ENCODE results near the gene RACGAP1. TPM values are rescaled to one million over a fixed set of nuclear protein-coding genes. Genes with fewer than 3 reads are reported as not detected.
A peak's percentile ranks its signal among the peaks of the same experiment; 100 is the strongest.

Gene RACGAP1
- total RNA-seq, 2 experiments from 2014 or later: 145 to 152 TPM

DNA sequence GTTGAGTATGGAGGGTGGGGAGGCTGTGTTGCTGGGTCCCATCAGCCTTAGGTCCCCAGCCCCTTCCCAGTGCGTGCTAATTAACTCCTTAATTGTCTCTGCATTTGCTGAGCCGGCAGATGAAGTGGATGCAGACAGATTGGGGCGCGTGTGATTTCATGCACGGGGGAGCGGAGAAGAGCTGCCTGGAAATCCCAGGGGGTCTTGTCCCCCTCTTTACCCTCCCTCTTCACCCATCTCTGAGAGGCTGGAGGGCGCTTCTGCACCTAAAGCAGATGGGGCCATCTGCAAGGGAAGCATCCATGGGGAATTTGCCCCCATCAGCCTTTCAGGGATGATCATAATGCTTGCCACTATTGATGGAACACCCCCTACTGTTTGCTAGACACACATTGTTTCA is 27.7 kb upstream of the RACGAP1 start:
- H3K27me3 Mint-ChIP-seq: peaks cover 56% of the 10 kb centered on the region
- H3K4me1 Mint-ChIP-seq (ENCODE audit: low read depth): peaks cover 16% of the 10 kb centered on the region
- ChIA-PET POLR2A (no interaction called here), CTCF (interaction anchor here (0.7 to 5.2 kb wide), 5 partner anchors 13 to 107 kb away, joined by 3 to 197 read pairs (median 10); no protein-coding TSS in a partner anchor)
- H3K4me3 Mint-ChIP-seq: no peak overlapping the region
- no peaks in the 10 kb centered on the region for H3K36me3 Mint-ChIP-seq
- H3K9me3 Mint-ChIP-seq: no peaks in the 10 kb centered on the region
- intact Hi-C loops (cut with micrococcal nuclease): no loop called here
- DNase-seq: no peak
- no peak overlapping the region for H3K27ac Mint-ChIP-seq

DNA sequence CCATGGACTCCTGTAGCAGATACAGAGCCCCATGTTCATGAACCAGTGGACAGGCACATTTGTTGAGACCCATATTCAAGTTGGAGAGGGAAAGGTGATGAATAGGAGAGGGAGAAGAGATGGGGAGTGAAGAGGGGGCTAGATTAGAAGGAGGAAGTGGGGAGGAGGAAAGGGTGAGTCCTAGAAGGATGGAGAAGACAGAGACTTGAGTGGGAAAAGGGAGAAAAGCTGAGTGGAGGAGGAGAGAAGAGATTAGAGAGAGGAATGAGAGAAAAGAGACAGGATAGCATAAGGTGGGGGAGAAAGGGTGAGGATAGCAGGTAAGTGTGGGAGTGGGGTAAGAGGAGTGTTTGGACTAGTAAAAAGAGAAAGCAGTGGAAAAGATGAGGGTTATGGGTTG is 27.2 kb upstream of the RACGAP1 start:
- intact Hi-C loops (cut with micrococcal nuclease): no loop called here
- CTCF ChIA-PET: interaction anchor here (1.2 to 5.2 kb wide), 3 partner anchors 12 to 86 kb away, joined by 4 to 197 read pairs (median 10); no protein-coding TSS in a partner anchor

DNA sequence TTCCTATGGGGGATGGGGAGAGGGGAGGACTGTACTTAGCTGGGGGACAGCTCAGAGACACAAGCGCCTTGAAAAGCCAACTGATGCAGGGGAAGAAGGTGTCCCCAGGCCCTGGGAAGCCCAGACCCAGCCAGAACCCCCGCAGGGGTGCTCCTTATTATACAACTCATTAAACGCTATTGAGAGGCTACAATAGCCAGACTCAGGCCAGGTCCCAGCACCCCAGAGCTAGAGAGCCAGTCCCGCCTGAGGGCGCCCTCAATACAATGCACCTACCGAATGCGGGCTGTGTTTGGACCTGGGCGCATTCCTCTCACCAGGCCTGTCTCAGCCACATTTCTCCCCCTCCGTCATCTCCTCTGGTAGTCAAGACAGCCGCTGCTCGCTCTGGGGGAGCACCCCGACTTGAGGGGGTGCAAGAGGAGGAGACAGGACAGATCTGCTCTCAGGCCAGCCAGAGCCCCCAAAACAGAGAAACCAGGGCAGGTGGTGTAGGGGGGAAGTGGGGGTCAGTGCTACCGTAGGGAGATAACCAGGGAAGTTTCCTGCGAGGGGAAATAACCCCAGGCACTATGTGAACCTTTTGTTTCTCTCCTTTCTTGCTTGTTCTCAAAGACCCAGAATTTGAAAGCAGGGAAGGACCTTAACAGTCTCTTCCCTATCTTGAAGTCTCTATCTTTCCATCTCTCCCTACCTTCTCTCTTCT is 26.0 kb upstream of the RACGAP1 start:
- Mint-ChIP-seq H3K4me3 (no peak overlapping the region), H3K36me3 (no peaks in the 10 kb centered on the region), H3K27ac (no peak overlapping the region), H3K27me3 (peaks cover 47% of the 10 kb centered on the region), H3K9me3 (no peaks in the 10 kb centered on the region), H3K4me1 (ENCODE audit: low read depth) (peaks cover 8% of the 10 kb centered on the region)
- ChIA-PET CTCF (interaction anchor here (0.9 to 3.4 kb wide), 2 partner anchors 12 to 19 kb away, joined by 4 to 22 read pairs; no protein-coding TSS in a partner anchor), POLR2A (no interaction called here)
- intact Hi-C loops (cut with micrococcal nuclease): no loop called here
- no peak for DNase-seq

More for the DNA sequence above, 27.2 kb upstream of the RACGAP1 start:
- H3K9me3 Mint-ChIP-seq: no peaks in the 10 kb centered on the region
- H3K4me3 Mint-ChIP-seq: no peak overlapping the region
- peaks cover 56% of the 10 kb centered on the region for H3K27me3 Mint-ChIP-seq
- POLR2A ChIA-PET: no interaction called here
- no peak for DNase-seq
- peaks cover 16% of the 10 kb centered on the region for H3K4me1 Mint-ChIP-seq (ENCODE audit: low read depth)
- H3K36me3 Mint-ChIP-seq: no peaks in the 10 kb centered on the region
- H3K27ac Mint-ChIP-seq: no peak overlapping the region

DNA sequence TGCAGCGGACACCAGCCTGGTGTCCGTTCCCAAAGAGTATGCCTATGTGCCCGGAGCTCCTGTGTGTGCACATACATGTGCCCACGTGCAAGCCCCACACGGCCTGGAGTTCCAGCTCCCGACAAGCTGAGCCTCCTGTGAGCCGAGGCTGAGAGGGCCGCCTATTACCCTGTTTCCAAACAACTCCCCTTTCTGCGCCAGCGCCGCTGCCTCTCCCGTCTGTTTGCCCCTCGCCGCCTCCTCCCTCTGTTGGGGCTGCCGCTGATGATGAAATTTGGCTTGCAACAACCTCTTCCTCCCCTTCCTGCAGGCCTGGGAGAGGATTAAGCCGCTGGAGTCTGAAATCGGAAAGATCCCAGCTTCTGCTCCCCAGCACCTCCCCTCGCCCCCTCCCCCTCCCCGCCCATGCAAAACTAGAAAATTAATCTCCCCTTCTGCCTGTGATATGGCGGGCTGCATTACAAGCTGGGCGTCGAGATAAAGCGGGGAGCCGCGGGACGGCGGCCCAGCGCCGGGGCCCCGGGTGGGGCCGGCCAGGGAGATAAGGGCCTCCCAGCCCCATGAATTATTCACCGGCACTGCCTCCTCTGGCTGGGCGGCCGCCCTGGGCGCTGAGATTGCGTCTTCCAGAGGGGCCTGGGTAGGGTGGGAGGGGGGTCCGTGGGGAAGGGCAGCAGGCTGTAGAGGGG is 25.3 kb upstream of the RACGAP1 start:
- no peak overlapping the region for H3K27ac Mint-ChIP-seq
- H3K9me3 Mint-ChIP-seq: no peaks in the 10 kb centered on the region
- no peak overlapping the region for H3K4me3 Mint-ChIP-seq
- H3K36me3 Mint-ChIP-seq: no peaks in the 10 kb centered on the region
- DNase-seq: no peak
- H3K27me3 Mint-ChIP-seq: peaks cover 40% of the 10 kb centered on the region
- CTCF ChIA-PET: interaction anchor here (0.8 to 3.4 kb wide), 3 partner anchors 11 to 83 kb away, joined by 4 to 22 read pairs (median 5); no protein-coding TSS in a partner anchor
- peaks cover under 1% of the 10 kb centered on the region for H3K4me1 Mint-ChIP-seq (ENCODE audit: low read depth)
- intact Hi-C loops (cut with micrococcal nuclease): no loop called here
- POLR2A ChIA-PET: interaction anchor here (0.6 kb wide), 1 partner anchor 373 kb away, joined by 3 read pairs; no protein-coding TSS in a partner anchor

DNA sequence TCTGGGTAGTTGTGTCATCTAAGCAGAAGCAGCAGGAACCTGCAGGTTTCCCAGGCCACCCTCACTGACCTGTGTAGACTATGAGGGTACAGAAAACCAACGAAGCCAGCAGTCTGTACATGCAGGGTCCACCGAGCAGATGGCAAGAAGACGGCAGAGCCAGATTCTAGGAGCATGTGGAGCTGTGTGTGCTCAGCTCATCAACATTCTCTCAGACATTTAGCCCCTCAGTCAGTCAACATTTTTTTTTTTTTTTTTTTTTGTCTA is 24.8 kb upstream of the RACGAP1 start:
- H3K4me3 Mint-ChIP-seq: no peak overlapping the region
- no peak for DNase-seq
- H3K9me3 Mint-ChIP-seq: no peaks in the 10 kb centered on the region
- intact Hi-C loops (cut with micrococcal nuclease): no loop called here
- H3K36me3 Mint-ChIP-seq: no peaks in the 10 kb centered on the region
- H3K27me3 Mint-ChIP-seq: peaks cover 40% of the 10 kb centered on the region
- H3K27ac Mint-ChIP-seq: no peak overlapping the region
- POLR2A ChIA-PET: interaction anchor here (0.6 kb wide), 1 partner anchor 374 kb away, joined by 3 read pairs; no protein-coding TSS in a partner anchor
- H3K4me1 Mint-ChIP-seq (ENCODE audit: low read depth): no peaks in the 10 kb centered on the region
- CTCF ChIA-PET: interaction anchor here (0.8 to 3.4 kb wide), 3 partner anchors 11 to 83 kb away, joined by 4 to 22 read pairs (median 5); no protein-coding TSS in a partner anchor

DNA sequence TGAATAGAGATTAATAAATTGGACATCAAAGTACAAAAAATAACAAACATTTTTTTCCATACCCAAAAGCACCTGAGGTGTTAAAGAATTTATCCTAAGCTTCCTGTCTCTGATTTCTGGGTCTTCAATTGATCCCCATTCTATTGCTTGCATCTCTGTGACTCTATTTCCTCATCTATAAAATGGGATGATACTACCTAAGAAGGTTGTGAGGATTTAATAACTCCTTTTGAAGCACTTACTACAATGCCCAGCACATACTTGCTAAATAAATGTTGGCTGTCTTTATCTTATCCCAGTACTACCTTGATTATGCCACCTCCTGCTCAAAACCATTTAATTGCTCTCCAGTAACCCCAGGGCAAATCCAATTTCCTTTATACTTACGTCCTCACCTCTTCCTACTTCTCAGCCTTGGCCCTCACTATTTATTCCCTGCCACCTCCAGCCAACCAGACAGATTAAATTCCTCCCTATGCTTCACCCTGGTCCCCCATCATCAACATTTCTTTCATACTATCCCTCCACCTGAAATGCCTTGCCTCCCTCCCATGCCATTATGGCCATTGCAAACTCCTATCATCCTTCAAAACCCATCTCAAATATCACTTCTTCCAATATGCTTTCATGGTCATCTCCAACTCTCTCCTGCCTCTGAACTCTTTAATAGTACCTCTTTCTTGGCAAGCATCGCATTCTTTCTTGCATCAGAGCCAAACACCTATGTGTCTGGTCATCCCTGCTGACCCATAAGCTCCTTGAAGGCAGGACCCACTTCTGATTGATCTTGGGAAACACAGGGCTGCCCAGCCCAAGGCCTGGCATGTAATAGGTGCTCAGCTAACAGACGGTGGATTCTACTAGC is 24.2 kb upstream of the RACGAP1 start:
- H3K27ac Mint-ChIP-seq: no peak overlapping the region
- CTCF ChIA-PET: interaction anchor here (0.8 to 3.4 kb wide), 4 partner anchors 10 to 82 kb away, joined by 3 to 22 read pairs (median 5); no protein-coding TSS in a partner anchor
- no peak for DNase-seq
- no peaks in the 10 kb centered on the region for H3K36me3 Mint-ChIP-seq
- H3K4me1 Mint-ChIP-seq (ENCODE audit: low read depth): no peaks in the 10 kb centered on the region
- POLR2A ChIA-PET: interaction anchor here (0.6 kb wide), 1 partner anchor 374 kb away, joined by 3 read pairs; no protein-coding TSS in a partner anchor
- intact Hi-C loops (cut with micrococcal nuclease): no loop called here
- H3K9me3 Mint-ChIP-seq: no peaks in the 10 kb centered on the region
- H3K27me3 Mint-ChIP-seq: peaks cover 40% of the 10 kb centered on the region
- no peak overlapping the region for H3K4me3 Mint-ChIP-seq

DNA sequence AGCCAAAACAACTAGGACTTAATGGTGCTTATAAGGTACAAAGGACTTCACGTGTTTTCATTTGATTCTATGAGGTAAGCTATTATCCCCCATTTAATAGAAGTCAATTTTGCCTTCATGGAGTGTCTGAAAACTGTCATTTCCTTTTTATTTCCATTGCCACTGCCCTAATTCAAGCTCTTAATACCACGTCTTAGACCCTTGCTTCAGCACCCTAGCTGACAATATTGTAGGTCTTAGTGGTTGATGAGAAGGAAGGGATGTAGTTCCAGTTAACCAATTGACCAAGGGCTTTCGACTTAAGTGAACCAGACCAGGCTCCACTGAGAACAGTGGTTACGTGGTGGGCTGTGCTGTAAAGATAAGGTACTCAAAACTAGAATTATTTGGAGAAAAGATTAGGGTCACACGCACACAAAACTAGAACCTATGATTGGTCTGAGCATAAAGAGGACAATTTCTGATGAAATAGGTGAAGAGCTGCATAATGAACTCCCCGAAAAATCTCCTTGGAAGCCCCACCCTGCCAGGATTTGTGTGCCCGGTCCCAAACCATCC is 22.5 kb upstream of the RACGAP1 start:
- intact Hi-C loops (cut with micrococcal nuclease): no loop called here
- ChIA-PET POLR2A (no interaction called here), CTCF (interaction anchor here (1.4 to 2.5 kb wide), 3 partner anchors 8 to 81 kb away, joined by 5 to 14 read pairs (median 5); no protein-coding TSS in a partner anchor)
- peaks cover 31% of the 10 kb centered on the region for H3K27me3 Mint-ChIP-seq
- no peak for DNase-seq
- H3K27ac Mint-ChIP-seq: no peak overlapping the region
- peaks cover 12% of the 10 kb centered on the region for H3K4me1 Mint-ChIP-seq (ENCODE audit: low read depth)
- no peak overlapping the region for H3K4me3 Mint-ChIP-seq
- H3K9me3 Mint-ChIP-seq: no peaks in the 10 kb centered on the region
- H3K36me3 Mint-ChIP-seq: no peaks in the 10 kb centered on the region

DNA sequence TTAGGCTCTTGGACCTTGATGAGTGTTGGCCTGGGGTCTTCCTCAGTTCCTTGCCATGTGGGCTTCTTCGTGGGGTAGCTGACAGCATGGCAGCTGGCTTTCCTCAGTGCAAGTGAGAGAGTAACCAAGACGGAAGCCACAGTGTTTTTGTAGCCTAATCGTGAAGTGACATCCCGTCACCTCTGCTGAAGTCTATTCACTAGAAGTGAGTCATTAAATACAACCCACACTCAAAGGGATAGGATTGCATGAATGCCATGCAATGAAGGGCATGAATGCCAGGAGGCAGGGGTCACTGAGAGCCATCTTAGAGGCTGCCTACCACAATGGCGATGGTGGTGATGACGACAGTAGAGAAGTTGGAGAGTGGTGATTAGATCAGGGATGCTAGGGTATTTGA is 18.6 kb upstream of the RACGAP1 start:
- no peaks in the 10 kb centered on the region for H3K36me3 Mint-ChIP-seq
- H3K27me3 Mint-ChIP-seq: no peaks in the 10 kb centered on the region
- POLR2A ChIA-PET: interaction anchor here (1.1 kb wide), 1 partner anchor 11 kb away, joined by 3 read pairs; no protein-coding TSS in a partner anchor
- peak overlapping the region; percentile 63 for H3K27ac Mint-ChIP-seq
- peaks cover 21% of the 10 kb centered on the region for H3K4me1 Mint-ChIP-seq (ENCODE audit: low read depth)
- peak; percentile 41 for DNase-seq
- intact Hi-C loops (cut with micrococcal nuclease): no loop called here
- CTCF ChIA-PET: interaction anchor here (1.5 to 11.0 kb wide), 3 partner anchors 11 to 76 kb away, joined by 6 to 197 read pairs (median 182); no protein-coding TSS in a partner anchor
- no peak overlapping the region for H3K4me3 Mint-ChIP-seq
- H3K9me3 Mint-ChIP-seq: no peaks in the 10 kb centered on the region

DNA sequence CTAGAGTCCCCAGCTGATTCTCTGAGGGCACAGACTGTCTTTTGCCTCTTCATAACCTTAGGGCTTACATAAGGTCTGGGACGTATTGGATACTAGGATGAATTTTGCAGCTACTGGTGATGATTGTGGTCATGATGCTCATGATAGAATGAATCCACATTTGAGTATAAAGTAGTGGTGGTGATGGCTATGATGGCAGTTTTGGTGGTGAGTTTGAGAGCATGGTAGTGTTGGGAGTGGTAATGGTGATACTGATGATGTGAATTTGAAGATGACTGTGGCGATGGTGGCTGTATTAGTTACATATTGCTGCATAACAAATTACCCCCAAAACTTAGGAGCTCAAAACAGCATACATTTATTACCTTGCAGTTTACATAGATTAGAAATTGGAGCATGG is 18.0 kb upstream of the RACGAP1 start:
- Mint-ChIP-seq H3K36me3 (no peaks in the 10 kb centered on the region), H3K4me1 (ENCODE audit: low read depth) (peaks cover 21% of the 10 kb centered on the region), H3K9me3 (no peaks in the 10 kb centered on the region), H3K4me3 (no peak overlapping the region), H3K27me3 (no peaks in the 10 kb centered on the region), H3K27ac (no peak overlapping the region)
- intact Hi-C loops (cut with micrococcal nuclease): no loop called here
- DNase-seq: no peak
- ChIA-PET POLR2A (interaction anchor here (1.1 kb wide), 1 partner anchor 12 kb away, joined by 3 read pairs; no protein-coding TSS in a partner anchor), CTCF (interaction anchor here (1.1 to 11.0 kb wide), 4 partner anchors 11 to 98 kb away, joined by 3 to 197 read pairs (median 94); no protein-coding TSS in a partner anchor)

DNA sequence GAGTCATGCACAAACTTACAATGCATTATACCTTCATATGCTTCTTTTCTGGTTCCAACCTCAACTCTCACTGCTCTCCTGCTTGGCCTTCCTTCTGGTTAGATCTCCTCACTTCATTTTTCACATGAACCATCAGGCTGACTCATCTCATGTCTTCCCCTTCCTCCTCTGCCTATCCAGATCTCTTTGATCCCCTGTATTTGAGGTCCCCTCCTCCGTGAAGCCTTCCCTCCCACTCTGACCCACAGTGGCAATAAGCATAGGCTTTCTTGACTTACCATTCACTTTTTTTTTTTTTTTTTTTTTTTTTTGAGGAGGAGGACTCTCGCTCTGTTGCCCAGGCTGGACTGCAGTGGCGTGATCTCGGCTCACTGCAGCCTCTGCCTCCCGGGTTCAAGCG is 17.4 kb upstream of the RACGAP1 start:
- Mint-ChIP-seq H3K4me1 (ENCODE audit: low read depth) (peaks cover 21% of the 10 kb centered on the region), H3K36me3 (no peaks in the 10 kb centered on the region), H3K4me3 (no peak overlapping the region), H3K27me3 (no peaks in the 10 kb centered on the region), H3K9me3 (no peaks in the 10 kb centered on the region), H3K27ac (peak overlapping the region; percentile 15)
- intact Hi-C loops (cut with micrococcal nuclease): no loop called here
- ChIA-PET CTCF (interaction anchor here (1.1 to 11.0 kb wide), 4 partner anchors 12 to 97 kb away, joined by 3 to 197 read pairs (median 94); no protein-coding TSS in a partner anchor), POLR2A (interaction anchor here (1.1 kb wide), 1 partner anchor 13 kb away, joined by 3 read pairs; no protein-coding TSS in a partner anchor)
- peak; percentile 41 for DNase-seq

DNA sequence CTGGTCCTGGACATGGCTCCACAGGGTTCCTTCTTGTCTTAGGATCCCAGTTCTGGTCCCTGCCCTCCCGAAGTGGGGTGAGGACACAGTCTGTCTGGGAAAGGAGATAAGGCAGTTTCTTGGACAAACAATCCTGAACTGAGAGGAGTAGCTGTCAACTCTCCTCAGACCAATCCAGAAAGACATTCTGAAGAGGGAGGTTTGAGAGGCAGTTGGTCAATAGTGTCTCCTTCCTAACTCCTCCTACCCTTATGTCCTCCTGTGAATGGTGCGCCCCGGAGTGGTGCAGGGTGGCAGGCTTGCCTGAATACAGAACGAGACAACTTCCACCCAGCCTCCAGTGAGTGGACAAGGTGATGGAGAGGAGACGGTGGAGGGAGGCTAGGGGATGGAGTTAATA is 16.7 kb upstream of the RACGAP1 start:
- Mint-ChIP-seq H3K27me3 (no peaks in the 10 kb centered on the region), H3K4me1 (ENCODE audit: low read depth) (peaks cover 21% of the 10 kb centered on the region), H3K4me3 (no peak overlapping the region), H3K36me3 (no peaks in the 10 kb centered on the region), H3K27ac (no peak overlapping the region), H3K9me3 (no peaks in the 10 kb centered on the region)
- ChIA-PET POLR2A (no interaction called here), CTCF (interaction anchor here (0.9 to 11.0 kb wide), 3 partner anchors 13 to 75 kb away, joined by 3 to 197 read pairs (median 182); no protein-coding TSS in a partner anchor)
- intact Hi-C loops (cut with micrococcal nuclease): no loop called here
- DNase-seq: no peak
